H1 (cell line): Measurements from ENCODE around the gene MRPL22. TPM values are rescaled to one million over a fixed set of nuclear protein-coding genes. Genes with fewer than 3 reads are reported as not detected.

ENCODE experiments used
- ASH2L ChIP-seq: fragments of 200-600, 300-600 bp; sonication (generic); IDR thresholded peaks from one replicate; pipeline ENCODE4 v1.7.1; 2017; ENCODE audit warnings: low read length
- SIX5 ChIP-seq: IDR thresholded peaks from 2 replicates; pipeline ENCODE4 v1.6.1; 2011; ENCODE audit warnings: mild to moderate bottlenecking, low read depth, low read length
- polyA plus RNA-seq, 7 experiments: library from polyadenylated mRNA; depleted of rRNA in 3 of 7; stranded (reverse) in 5 of 7; unstranded in 2 of 7; fragments of >200 nt in 5 of 7; fragments of 200-250 nt in 2 of 7; gene quantifications; 1 replicate in 5 of 7; 2 replicates in 1 of 7; 4 replicates in 1 of 7; pipeline versions ENCODE4 v1.2.1 to v1.2.3, GENCODE V29; 2011 to 2013; ENCODE audit warnings: missing spikeins in 2 of 7, mixed read lengths in 2 of 7
- total RNA-seq: library from RNA; stranded (reverse); fragmentation: NEBNext Ultra II Directional; extraction: Animal tissue kit (Norgen Biotek cat#: 25700); gene quantifications from 2 replicates; pipeline ENCODE4 v1.2.1, GENCODE V29; 2021

MRPL22 gene
- total and polyA plus RNA-seq, 2 of the 8 experiments (the other 6 are each of a cell fraction or from before 2014, with no cell fraction given) = 46.8 to 65.6 TPM

GRCh38 chr5:154956712-154957111, 15.8 kb downstream of the MRPL22 start (continued):
- TF ChIP-seq ASH2L = no peak
- no peak for TF ChIP-seq SIX5
